Thyroid gland (tissue), 4 donors: ENCODE data around the gene USP34.

Experiments
- POLR2A ChIP-seq, 2 donors: fragments of 450-650 bp; IDR thresholded peaks; one replicate each; pipeline ENCODE4 v1.6.1; 2017; ENCODE audit warnings: antibody characterized with exemption in 2 of 2, mild to moderate bottlenecking in 2 of 2, moderate library complexity in 1 of 2
- TF ChIP-seq, protein P1 (sequence below), 6 experiments: fragments of 200-600 bp in 3 of 6; fragments of 450-650 bp in 3 of 6; sonication (generic) in 3 of 6; IDR thresholded peaks; one replicate each; pipeline ENCODE4 v1.5.1; 2016 to 2019; ENCODE audit warnings: antibody characterized with exemption in 6 of 6, mild to moderate bottlenecking in 2 of 6, inconsistent platforms in 1 of 6, moderate library complexity in 1 of 6

DNA sequence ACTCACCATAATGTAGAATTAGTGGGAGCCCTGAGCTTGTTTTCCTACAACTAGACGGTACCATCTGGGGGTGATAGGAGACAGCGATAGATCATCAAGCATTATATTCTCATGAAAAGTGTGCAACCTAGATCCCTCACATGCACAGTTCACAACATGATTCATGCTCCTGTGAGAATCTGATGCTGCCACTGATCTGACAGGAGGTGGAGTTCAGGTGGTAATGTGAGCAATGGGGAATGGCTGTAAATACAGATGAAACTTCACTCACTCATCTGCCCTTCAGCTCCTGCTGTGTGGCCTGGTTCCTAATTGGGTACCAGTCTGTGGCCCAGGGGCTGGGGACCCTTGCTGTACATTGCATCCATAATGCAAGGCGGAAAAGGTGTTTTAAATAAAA is 60.7 kb downstream of the USP34 start:
- no peak for TF ChIP-seq POLR2A (IDR thresholded peaks at IDR 0.05)
- TF ChIP-seq, protein P1, sequence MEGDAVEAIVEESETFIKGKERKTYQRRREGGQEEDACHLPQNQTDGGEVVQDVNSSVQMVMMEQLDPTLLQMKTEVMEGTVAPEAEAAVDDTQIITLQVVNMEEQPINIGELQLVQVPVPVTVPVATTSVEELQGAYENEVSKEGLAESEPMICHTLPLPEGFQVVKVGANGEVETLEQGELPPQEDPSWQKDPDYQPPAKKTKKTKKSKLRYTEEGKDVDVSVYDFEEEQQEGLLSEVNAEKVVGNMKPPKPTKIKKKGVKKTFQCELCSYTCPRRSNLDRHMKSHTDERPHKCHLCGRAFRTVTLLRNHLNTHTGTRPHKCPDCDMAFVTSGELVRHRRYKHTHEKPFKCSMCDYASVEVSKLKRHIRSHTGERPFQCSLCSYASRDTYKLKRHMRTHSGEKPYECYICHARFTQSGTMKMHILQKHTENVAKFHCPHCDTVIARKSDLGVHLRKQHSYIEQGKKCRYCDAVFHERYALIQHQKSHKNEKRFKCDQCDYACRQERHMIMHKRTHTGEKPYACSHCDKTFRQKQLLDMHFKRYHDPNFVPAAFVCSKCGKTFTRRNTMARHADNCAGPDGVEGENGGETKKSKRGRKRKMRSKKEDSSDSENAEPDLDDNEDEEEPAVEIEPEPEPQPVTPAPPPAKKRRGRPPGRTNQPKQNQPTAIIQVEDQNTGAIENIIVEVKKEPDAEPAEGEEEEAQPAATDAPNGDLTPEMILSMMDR (IDR thresholded peaks at IDR 0.05) = no peak
